ENCODE measurements around the gene HARS1. TPM values are rescaled to one million over a fixed set of nuclear protein-coding genes. Genes with fewer than 3 reads are reported as not detected.

The HARS1 gene
- total RNA-seq, 1 donor from 2014 or later: 75.0 TPM

DNA sequence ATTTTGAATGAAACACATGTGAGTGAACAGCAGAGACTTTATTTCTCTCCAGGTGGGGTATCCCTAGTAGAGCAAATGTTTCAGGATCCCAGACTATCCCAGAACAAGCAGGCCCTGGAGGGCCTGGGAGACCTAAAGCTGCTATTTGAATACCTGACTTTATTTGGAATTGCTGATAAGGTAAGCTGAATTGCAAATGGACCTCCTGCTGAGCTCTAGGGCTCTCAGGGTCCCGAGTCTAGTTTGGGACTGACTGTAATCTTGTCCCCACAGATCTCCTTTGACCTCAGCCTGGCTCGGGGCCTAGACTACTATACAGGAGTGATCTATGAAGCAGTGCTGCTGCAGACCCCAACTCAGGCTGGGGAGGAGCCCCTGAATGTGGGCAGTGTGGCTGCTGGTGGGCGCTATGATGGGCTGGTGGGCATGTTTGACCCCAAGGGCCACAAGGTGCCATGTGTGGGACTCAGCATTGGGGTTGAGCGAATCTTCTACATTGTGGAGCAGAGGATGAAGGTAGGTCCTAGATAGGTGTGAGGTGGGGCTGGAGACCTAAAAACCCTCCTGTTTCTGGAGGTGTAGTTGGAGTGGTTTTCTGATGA lies 5.8 kb upstream of the HARS1 start:
- no peak for DNase-seq (ENCODE audit: low spot score)
- Mint-ChIP-seq H3K4me1 (ENCODE audit: unreplicated experiment) (peaks cover 19% of the 10 kb centered on the region), H3K4me3 (ENCODE audit: unreplicated experiment) (peak overlapping the region; percentile 54), H3K9me3 (ENCODE audit: unreplicated experiment) (no peaks in the 10 kb centered on the region), H3K27ac (ENCODE audit: unreplicated experiment) (peak overlapping the region; percentile 19), H3K36me3 (ENCODE audit: low read depth, unreplicated experiment) (peaks cover 53% of the 10 kb centered on the region), H3K27me3 (ENCODE audit: unreplicated experiment) (peaks cover 13% of the 10 kb centered on the region)
- TF ChIP-seq, protein P1, sequence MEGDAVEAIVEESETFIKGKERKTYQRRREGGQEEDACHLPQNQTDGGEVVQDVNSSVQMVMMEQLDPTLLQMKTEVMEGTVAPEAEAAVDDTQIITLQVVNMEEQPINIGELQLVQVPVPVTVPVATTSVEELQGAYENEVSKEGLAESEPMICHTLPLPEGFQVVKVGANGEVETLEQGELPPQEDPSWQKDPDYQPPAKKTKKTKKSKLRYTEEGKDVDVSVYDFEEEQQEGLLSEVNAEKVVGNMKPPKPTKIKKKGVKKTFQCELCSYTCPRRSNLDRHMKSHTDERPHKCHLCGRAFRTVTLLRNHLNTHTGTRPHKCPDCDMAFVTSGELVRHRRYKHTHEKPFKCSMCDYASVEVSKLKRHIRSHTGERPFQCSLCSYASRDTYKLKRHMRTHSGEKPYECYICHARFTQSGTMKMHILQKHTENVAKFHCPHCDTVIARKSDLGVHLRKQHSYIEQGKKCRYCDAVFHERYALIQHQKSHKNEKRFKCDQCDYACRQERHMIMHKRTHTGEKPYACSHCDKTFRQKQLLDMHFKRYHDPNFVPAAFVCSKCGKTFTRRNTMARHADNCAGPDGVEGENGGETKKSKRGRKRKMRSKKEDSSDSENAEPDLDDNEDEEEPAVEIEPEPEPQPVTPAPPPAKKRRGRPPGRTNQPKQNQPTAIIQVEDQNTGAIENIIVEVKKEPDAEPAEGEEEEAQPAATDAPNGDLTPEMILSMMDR (IDR thresholded peaks at IDR 0.05; ENCODE audit: unreplicated experiment): no peak

DNA sequence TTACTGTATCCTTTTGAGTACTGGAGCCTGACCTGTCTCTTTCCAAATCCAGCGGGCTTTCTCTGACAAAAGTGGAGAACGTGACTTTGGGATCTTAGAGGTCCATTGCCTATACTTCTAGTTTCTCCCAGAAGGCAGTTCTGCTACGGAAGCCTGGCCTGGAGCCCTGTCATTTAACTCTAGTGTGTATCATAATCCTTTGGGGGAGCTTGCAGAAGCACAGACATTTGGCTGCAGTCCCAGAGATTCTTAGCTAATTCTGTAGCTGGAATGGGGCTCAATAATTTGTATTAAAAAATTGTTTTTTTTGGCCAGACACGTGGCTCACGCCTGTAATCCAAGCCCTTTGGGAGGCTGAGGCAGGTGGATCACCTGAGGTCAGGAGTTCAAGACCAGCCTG lies 3.1 kb upstream of the HARS1 start:
- TF ChIP-seq, protein P1 (IDR thresholded peaks at IDR 0.05; ENCODE audit: unreplicated experiment): no peak
- Mint-ChIP-seq H3K4me1 (ENCODE audit: unreplicated experiment) (peaks cover 22% of the 10 kb centered on the region), H3K36me3 (ENCODE audit: low read depth, unreplicated experiment) (peaks cover 47% of the 10 kb centered on the region), H3K27ac (ENCODE audit: unreplicated experiment) (no peak overlapping the region), H3K4me3 (ENCODE audit: unreplicated experiment) (no peak overlapping the region), H3K9me3 (ENCODE audit: unreplicated experiment) (no peaks in the 10 kb centered on the region), H3K27me3 (ENCODE audit: unreplicated experiment) (peaks cover 15% of the 10 kb centered on the region)
- no peak for DNase-seq (ENCODE audit: low spot score)

DNA sequence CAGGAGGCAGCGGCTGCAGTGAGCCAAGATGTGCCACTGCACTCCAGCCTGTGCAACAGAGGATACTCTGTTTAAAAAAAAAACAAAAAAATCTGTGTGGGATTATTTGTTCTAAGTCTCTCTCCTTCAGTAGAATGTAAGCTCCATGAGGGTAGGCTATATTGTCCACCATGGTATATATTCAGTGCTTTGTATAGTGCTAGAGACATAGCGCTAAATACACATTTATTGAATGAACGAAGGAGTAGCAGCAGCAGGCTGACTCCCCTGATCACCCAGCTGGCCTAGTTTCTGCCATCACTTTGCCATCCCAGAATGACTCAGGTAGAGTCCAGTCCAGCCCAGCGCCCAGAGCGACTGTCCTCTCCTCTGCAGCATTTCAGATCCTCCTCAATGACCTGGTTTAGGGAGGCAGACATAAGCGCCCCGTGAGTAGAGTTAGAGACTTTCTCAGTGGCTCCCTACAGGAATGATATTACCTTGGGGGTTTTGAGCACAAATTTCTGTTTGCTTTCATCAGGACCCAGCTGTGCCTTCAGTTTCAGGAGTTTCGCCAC lies 716 bp downstream of the HARS1 start:
- no peak for DNase-seq (ENCODE audit: low spot score)
- Mint-ChIP-seq H3K4me1 (ENCODE audit: unreplicated experiment) (peaks cover 20% of the 10 kb centered on the region), H3K27me3 (ENCODE audit: unreplicated experiment) (peaks cover 14% of the 10 kb centered on the region), H3K9me3 (ENCODE audit: unreplicated experiment) (no peaks in the 10 kb centered on the region), H3K27ac (ENCODE audit: unreplicated experiment) (peak overlapping the region; percentile 91), H3K36me3 (ENCODE audit: low read depth, unreplicated experiment) (peaks cover 17% of the 10 kb centered on the region), H3K4me3 (ENCODE audit: unreplicated experiment) (peak overlapping the region; percentile 97)
- TF ChIP-seq, protein P1 (IDR thresholded peaks at IDR 0.05; ENCODE audit: unreplicated experiment): no peak

DNA sequence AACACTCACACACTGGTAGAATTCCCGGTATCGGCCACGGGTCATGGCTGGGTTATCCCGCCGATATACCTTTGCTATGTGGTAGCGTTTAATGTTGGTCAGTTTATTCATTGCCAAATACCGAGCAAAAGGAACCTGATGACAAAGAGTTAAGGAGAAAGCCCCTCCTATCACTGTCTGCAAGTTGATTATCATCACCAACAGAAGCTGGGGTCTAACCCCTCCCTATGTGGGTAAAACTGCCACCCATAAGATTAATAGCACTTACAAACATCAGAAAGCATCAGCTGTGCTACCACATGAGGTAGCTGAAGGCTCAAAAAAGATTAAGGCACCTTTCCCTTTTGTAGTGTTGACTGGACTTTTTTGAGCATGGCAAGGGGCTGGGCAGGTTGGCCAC lies 12.2 kb downstream of the HARS1 start:
- DNase-seq (ENCODE audit: low spot score): no peak
- Mint-ChIP-seq H3K4me1 (ENCODE audit: unreplicated experiment) (no peaks in the 10 kb centered on the region), H3K27me3 (ENCODE audit: unreplicated experiment) (peaks cover 11% of the 10 kb centered on the region), H3K9me3 (ENCODE audit: unreplicated experiment) (no peaks in the 10 kb centered on the region), H3K36me3 (ENCODE audit: low read depth, unreplicated experiment) (peaks cover 40% of the 10 kb centered on the region), H3K27ac (ENCODE audit: unreplicated experiment) (no peak overlapping the region), H3K4me3 (ENCODE audit: unreplicated experiment) (no peak overlapping the region)
- TF ChIP-seq, protein P1 (IDR thresholded peaks at IDR 0.05; ENCODE audit: unreplicated experiment): no peak

DNA sequence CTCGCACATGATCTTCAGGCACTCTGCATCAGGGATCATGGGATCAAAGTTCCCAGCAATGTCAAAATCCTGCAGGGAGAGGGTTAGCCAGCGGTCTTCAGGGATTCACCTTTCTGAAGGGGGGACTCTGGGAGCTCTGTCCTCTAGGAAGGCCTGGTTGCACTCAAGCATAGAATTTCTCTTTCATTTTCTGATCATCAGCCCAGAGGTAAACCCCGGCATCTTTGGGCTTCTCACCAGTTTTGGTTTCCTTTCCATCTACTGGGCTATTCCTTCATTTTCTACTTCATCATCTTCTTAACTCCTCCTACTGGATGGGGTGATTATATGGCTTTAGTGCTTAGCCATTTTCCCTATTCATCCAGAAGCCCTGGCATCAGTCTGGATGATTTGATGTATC lies 13.2 kb downstream of the HARS1 start:
- H3K27ac Mint-ChIP-seq (ENCODE audit: unreplicated experiment): no peak overlapping the region
- TF ChIP-seq, protein P1 (IDR thresholded peaks at IDR 0.05; ENCODE audit: unreplicated experiment): no peak
- peak overlapping the region; percentile 62 for H3K4me3 Mint-ChIP-seq (ENCODE audit: unreplicated experiment)
- H3K4me1 Mint-ChIP-seq (ENCODE audit: unreplicated experiment): no peaks in the 10 kb centered on the region
- no peaks in the 10 kb centered on the region for H3K9me3 Mint-ChIP-seq (ENCODE audit: unreplicated experiment)
- peaks cover 16% of the 10 kb centered on the region for H3K27me3 Mint-ChIP-seq (ENCODE audit: unreplicated experiment)
- no peak for DNase-seq (ENCODE audit: low spot score)
- H3K36me3 Mint-ChIP-seq (ENCODE audit: low read depth, unreplicated experiment): peaks cover 39% of the 10 kb centered on the region
